Measurements from ENCODE around the gene ANKRD22.

- no peak for TF ChIP-seq OSR1 (CRISPR knock-in tag; IDR thresholded peaks at IDR 0.05)
- TF ChIP-seq PATZ1 (CRISPR knock-in tag; IDR thresholded peaks at IDR 0.05; ENCODE audit: borderline replicate concordance), result no peak
- TF ChIP-seq ZFP3 (CRISPR knock-in tag; IDR thresholded peaks at IDR 0.05), result no peak
- no peak for TF ChIP-seq RARB (CRISPR knock-in tag; IDR thresholded peaks at IDR 0.05)
- TF ChIP-seq TOX (CRISPR knock-in tag; IDR thresholded peaks at IDR 0.05; ENCODE audit: borderline replicate concordance), result no peak
- no peak for TF ChIP-seq ZNF70 (CRISPR knock-in tag; IDR thresholded peaks at IDR 0.05)
- TF ChIP-seq CSRNP3 (CRISPR knock-in tag; IDR thresholded peaks at IDR 0.05), result no peak
- no peak for TF ChIP-seq ZC3H10 (CRISPR knock-in tag; IDR thresholded peaks at IDR 0.05)
- no peak for TF ChIP-seq ARNTL (CRISPR knock-in tag; IDR thresholded peaks at IDR 0.05; ENCODE audit: borderline replicate concordance, low read depth)
- TF ChIP-seq POU6F1 (CRISPR knock-in tag; IDR thresholded peaks at IDR 0.05; ENCODE audit: borderline replicate concordance, low read depth), result no peak
- no peak for TF ChIP-seq TCF4 (CRISPR knock-in tag; IDR thresholded peaks at IDR 0.05; ENCODE audit: borderline replicate concordance)
- no peak for TF ChIP-seq GLIS3 (CRISPR knock-in tag; IDR thresholded peaks at IDR 0.05)
Observed at GRCh38 chr10:88877298-88877697, 25.7 kb upstream of the ANKRD22 start.

Data from SK-N-SH treated with all-trans-retinoic acid at 6 μM for 48 hours (cell line).